ENCODE results near the gene ARHGEF38. TPM values are rescaled to one million over a fixed set of nuclear protein-coding genes. Genes with fewer than 3 reads are reported as not detected.

Gene ARHGEF38
- total RNA-seq, 3 donors from 2014 or later (not counting 1 experiment from before 2014, with no cell fraction given), result not detected

GRCh38 chr4:105620640-105621323, 68.4 kb downstream of the ARHGEF38 start:
- intact Hi-C loops (cut with micrococcal nuclease), result no loop called here
- Histone ChIP-seq H3K27ac (ENCODE audit: low read length) (no peak overlapping the region), H3K4me1 (ENCODE audit: control insufficient read depth, insufficient read depth, low read length) (no peaks in the 10 kb centered on the region), H3K4me3 (ENCODE audit: low read length) (no peak overlapping the region), H3K9me3 (ENCODE audit: control insufficient read depth, insufficient read depth, low read length) (no peaks in the 10 kb centered on the region), H3K27me3 (ENCODE audit: control insufficient read depth, insufficient read depth, low read length) (no peaks in the 10 kb centered on the region), H3K36me3 (ENCODE audit: control insufficient read depth, insufficient read depth, low read length) (no peaks in the 10 kb centered on the region)
- no peak overlapping the region for H3K27ac Mint-ChIP-seq
- H3K36me3 Mint-ChIP-seq, result no peaks in the 10 kb centered on the region
- TF ChIP-seq, protein P1, sequence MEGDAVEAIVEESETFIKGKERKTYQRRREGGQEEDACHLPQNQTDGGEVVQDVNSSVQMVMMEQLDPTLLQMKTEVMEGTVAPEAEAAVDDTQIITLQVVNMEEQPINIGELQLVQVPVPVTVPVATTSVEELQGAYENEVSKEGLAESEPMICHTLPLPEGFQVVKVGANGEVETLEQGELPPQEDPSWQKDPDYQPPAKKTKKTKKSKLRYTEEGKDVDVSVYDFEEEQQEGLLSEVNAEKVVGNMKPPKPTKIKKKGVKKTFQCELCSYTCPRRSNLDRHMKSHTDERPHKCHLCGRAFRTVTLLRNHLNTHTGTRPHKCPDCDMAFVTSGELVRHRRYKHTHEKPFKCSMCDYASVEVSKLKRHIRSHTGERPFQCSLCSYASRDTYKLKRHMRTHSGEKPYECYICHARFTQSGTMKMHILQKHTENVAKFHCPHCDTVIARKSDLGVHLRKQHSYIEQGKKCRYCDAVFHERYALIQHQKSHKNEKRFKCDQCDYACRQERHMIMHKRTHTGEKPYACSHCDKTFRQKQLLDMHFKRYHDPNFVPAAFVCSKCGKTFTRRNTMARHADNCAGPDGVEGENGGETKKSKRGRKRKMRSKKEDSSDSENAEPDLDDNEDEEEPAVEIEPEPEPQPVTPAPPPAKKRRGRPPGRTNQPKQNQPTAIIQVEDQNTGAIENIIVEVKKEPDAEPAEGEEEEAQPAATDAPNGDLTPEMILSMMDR (IDR thresholded peaks at IDR 0.05), result no peak
- no peaks in the 10 kb centered on the region for H3K4me1 Mint-ChIP-seq
- DNase-seq (no peak), ATAC-seq (no peak)
- H3K27me3 Mint-ChIP-seq (ENCODE audit: low read depth in 2 of 2), result peaks cover 0 to 6% of the 10 kb centered on the region in 2 donors
- 92% methylated on average over 1 of the region's 1 CpG for WGBS (ENCODE audit: insufficient coverage)
- peaks cover 0 to 2% of the 10 kb centered on the region in 2 donors for H3K9me3 Mint-ChIP-seq
- no peak overlapping the region for H3K4me3 Mint-ChIP-seq

GRCh38 chr4:105622269-105622668, 69.8 kb downstream of the ARHGEF38 start:
- DNase-seq (no peak), ATAC-seq (no peak)
- H3K27me3 Mint-ChIP-seq (ENCODE audit: low read depth in 2 of 2), result peaks cover 6% of the 10 kb centered on the region in 2 donors
- TF ChIP-seq, protein P1 (IDR thresholded peaks at IDR 0.05), result no peak
- H3K9me3 Mint-ChIP-seq, result peaks cover 0 to 2% of the 10 kb centered on the region in 2 donors
- Histone ChIP-seq H3K4me3 (ENCODE audit: low read length) (no peak overlapping the region), H3K9me3 (ENCODE audit: control insufficient read depth, insufficient read depth, low read length) (no peaks in the 10 kb centered on the region), H3K4me1 (ENCODE audit: control insufficient read depth, insufficient read depth, low read length) (no peaks in the 10 kb centered on the region), H3K27ac (ENCODE audit: low read length) (no peak overlapping the region), H3K36me3 (ENCODE audit: control insufficient read depth, insufficient read depth, low read length) (no peaks in the 10 kb centered on the region), H3K27me3 (ENCODE audit: control insufficient read depth, insufficient read depth, low read length) (no peaks in the 10 kb centered on the region)
- H3K4me3 Mint-ChIP-seq, result no peak overlapping the region
- intact Hi-C loops (cut with micrococcal nuclease), result no loop called here
- no peak overlapping the region for H3K27ac Mint-ChIP-seq
- H3K4me1 Mint-ChIP-seq, result no peaks in the 10 kb centered on the region
- no peaks in the 10 kb centered on the region for H3K36me3 Mint-ChIP-seq
- 96% methylated on average over 3 of the region's 4 CpGs for WGBS (ENCODE audit: insufficient coverage)

- 91% methylated on average over 3 of the region's 4 CpGs for WGBS (ENCODE audit: insufficient coverage)
- Mint-ChIP-seq H3K27me3 (ENCODE audit: low read depth in 2 of 2) (peaks cover 6% of the 10 kb centered on the region in 2 donors), H3K9me3 (peaks cover 0 to 2% of the 10 kb centered on the region in 2 donors)
These were observed 70.7 kb downstream of the ARHGEF38 start for GRCh38 chr4:105623099-105623498.

More at GRCh38 chr4:105623099-105623498, 70.7 kb downstream of the ARHGEF38 start:
- Histone ChIP-seq H3K27me3 (ENCODE audit: control insufficient read depth, insufficient read depth, low read length) (no peaks in the 10 kb centered on the region), H3K36me3 (ENCODE audit: control insufficient read depth, insufficient read depth, low read length) (no peaks in the 10 kb centered on the region), H3K27ac (ENCODE audit: low read length) (no peak overlapping the region), H3K4me3 (ENCODE audit: low read length) (no peak overlapping the region), H3K9me3 (ENCODE audit: control insufficient read depth, insufficient read depth, low read length) (no peaks in the 10 kb centered on the region), H3K4me1 (ENCODE audit: control insufficient read depth, insufficient read depth, low read length) (no peaks in the 10 kb centered on the region)
- intact Hi-C loops (cut with micrococcal nuclease), result no loop called here
- Mint-ChIP-seq H3K4me3 (no peak overlapping the region), H3K4me1 (no peaks in the 10 kb centered on the region), H3K36me3 (no peaks in the 10 kb centered on the region), H3K27ac (no peak overlapping the region)
- ATAC-seq (no peak), DNase-seq (no peak)
- TF ChIP-seq, protein P1 (IDR thresholded peaks at IDR 0.05), result no peak
